ENCODE measurements around the gene QRSL1.

DNA sequence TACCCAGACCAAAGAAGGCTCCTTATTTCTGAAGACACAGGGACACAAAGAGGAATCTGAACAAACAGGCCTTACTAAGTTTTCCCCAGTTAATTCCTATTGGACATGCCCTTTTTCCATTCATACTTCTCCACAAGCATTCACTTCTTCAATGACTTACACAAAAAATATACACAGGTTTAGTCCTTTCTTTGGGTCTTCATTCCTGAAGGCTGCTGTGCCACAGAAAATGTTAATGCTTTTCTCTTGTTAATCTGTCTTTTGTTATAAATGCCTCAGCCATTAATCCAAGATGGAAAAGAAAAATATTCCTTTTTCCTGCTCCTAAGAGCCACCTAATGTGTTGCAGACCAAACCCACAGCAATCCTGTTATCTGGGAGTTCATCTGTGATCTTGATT lies 71.2 kb downstream of the QRSL1 start:
- TF ChIP-seq EZH2phosphoT487 (IDR thresholded peaks at IDR 0.05; ENCODE audit: borderline replicate concordance, low read depth, low read length) (no peak), CTCF (conservative IDR thresholded peaks at IDR 0.05; ENCODE audit: low read length) (no peak)

Measured in OCI-LY7 (cell line).